Rectal smooth muscle tissue (tissue), 1 donor: ENCODE results near the gene BFSP2.
"Not testable (repeated sequence)": the region's sequence is repeated elsewhere in the genome, so short reads cannot be mapped to it uniquely, and the experiment has no call there.

Experiments used
- H3K27ac ChIP-seq: one replicate; pipeline ENCODE4 v1.7.0; 2013; ENCODE audit warnings: low read depth, low read length, inconsistent platforms
- H3K27me3 ChIP-seq: one replicate; pipeline ENCODE4 v1.7.0; 2013; ENCODE audit warnings: low read length; ENCODE audit not compliant: control insufficient read depth, insufficient read depth
- H3K36me3 ChIP-seq: one replicate; pipeline ENCODE4 v1.7.0; 2013; ENCODE audit warnings: low read length; ENCODE audit not compliant: control insufficient read depth, insufficient read depth
- H3K4me1 ChIP-seq: one replicate; pipeline ENCODE4 v1.7.0; 2013; ENCODE audit warnings: low read length; ENCODE audit not compliant: control insufficient read depth, insufficient read depth
- H3K4me3 ChIP-seq: one replicate; pipeline ENCODE4 v1.7.0; 2013; ENCODE audit warnings: low read length
- H3K9ac ChIP-seq: one replicate; pipeline ENCODE4 v1.7.0; 2013; ENCODE audit warnings: low read length

Gene BFSP2

DNA sequence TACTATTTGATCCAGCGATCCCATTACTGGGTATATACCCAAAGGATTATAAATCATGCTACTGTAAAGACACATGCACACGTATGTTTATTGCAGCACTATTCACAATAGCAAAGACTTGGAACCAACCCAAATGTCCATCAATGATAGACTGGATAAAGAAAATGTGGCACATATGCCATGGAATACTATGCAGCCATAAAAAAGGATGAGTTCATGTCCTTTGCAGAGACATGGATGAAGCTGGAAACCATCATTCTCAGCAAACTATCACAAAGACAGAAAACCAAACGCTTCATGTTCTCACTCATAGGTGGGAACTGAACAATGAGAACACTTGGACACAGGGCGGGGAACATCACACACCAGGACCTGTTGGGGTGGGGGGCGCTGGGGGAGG is 82.6 kb downstream of the BFSP2 start:
- not testable (repeated sequence) for H3K27ac ChIP-seq, H3K27me3 ChIP-seq, H3K4me1 ChIP-seq, H3K4me3 ChIP-seq, H3K36me3 ChIP-seq, H3K9ac ChIP-seq

DNA sequence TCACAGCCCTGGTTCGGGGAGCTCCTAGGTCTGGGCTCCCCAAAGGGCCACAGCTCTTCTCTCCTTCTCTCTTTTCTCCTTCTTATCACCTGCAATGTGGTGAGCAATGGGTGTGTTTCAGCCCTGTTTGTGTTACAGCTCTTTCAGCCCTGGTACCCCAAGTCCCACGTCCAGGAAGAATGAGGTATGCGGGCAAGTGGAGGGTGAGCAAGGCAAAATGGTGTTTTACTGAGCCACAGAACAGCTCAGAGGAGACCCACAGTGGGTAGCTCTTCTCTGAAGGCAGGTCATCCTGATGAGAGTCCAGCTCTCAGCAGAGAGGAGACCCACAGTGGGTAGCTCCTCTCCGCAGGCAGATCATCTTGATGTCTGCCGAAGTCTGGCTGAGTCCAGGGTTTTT is 86.8 kb downstream of the BFSP2 start:
- no peak overlapping the region for H3K9ac ChIP-seq
- no peaks in the 10 kb centered on the region for H3K36me3 ChIP-seq
- no peak overlapping the region for H3K27ac ChIP-seq
- H3K4me3 ChIP-seq = no peak overlapping the region
- H3K27me3 ChIP-seq = no peaks in the 10 kb centered on the region
- no peaks in the 10 kb centered on the region for H3K4me1 ChIP-seq

DNA sequence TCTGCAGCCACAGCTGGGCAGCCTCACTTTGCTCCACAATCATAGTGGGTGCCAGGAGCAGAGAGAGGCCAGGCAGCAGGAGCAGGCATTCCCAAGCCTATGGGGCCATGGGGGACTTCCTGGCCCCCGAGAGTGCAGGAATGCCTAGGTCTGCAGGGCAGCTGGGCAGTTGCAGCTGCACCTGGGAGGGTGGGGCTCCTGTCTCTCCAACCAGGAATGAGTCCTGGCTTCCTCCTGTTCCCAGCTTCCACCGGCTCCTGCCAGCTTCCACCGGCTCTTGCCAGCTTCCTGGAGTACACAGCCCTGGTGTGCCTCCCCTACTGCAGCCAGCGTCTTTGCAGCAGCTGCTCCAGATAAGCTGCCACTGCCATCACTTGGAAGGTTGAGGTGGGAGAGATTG is 87.3 kb downstream of the BFSP2 start:
- no peaks in the 10 kb centered on the region for H3K4me1 ChIP-seq
- H3K36me3 ChIP-seq = no peaks in the 10 kb centered on the region
- no peaks in the 10 kb centered on the region for H3K27me3 ChIP-seq
- no peak overlapping the region for H3K4me3 ChIP-seq
- H3K27ac ChIP-seq = no peak overlapping the region
- H3K9ac ChIP-seq = no peak overlapping the region

DNA sequence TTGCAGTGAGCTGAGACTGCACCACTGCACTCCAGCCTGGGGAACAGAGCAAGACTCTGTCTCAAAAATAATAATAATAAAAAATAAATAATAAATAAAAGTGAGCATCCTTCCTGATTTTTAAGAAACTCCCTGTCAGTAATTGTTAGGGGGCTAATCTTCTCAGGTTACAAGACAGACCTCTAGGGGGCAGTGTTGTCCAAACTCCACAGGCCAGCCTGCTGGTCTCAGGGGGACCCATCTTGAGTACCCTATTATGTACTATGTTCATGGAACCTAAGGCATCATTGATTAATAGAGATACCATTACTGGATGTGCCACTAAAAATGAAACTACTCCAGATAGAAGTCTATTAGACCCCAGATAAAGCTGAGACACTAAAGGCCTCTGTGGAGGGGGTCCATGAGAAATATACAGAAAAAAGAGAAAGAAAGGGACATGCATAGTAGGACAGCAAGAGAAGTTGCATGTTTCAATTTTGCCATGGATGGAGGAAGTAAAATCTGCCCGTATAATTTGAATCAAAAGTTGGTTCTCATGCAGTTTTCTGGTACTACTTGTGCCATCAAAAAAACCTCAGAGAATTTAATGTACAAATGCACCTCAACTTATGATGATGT is 88.2 kb downstream of the BFSP2 start:
- H3K27me3 ChIP-seq = no peaks in the 10 kb centered on the region
- H3K4me3 ChIP-seq = no peak overlapping the region
- no peak overlapping the region for H3K27ac ChIP-seq
- no peaks in the 10 kb centered on the region for H3K4me1 ChIP-seq
- no peaks in the 10 kb centered on the region for H3K36me3 ChIP-seq
- no peak overlapping the region for H3K9ac ChIP-seq

DNA sequence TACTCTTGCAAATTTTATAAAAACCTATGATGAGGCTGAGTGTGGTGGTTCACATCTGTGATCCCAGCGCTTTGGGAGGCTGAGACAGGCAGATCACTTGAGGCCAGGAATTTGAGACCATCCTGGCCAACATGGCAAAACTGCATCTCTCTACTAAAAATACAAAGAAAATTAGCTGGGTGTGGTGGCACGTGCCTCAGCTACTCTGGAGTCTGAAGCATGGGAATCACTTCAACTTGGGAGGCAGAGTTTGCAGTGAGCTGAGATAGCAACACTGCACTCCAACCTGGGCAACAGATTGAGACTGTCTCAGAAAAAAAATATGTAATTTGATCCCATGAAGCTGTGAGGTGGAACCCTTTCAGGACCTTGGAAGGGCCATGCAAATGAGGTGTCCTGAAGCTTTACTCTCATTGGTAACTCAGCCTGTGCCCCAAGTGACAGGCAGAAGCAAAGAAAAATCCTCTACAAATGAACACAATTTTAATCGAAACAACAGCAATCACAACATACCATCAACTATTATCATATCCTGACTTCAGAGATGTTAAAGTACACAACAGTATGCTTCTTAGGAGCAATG is 89.0 kb downstream of the BFSP2 start:
- Histone ChIP-seq H3K9ac (no peak overlapping the region), H3K27me3 (no peaks in the 10 kb centered on the region), H3K4me3 (no peak overlapping the region), H3K4me1 (no peaks in the 10 kb centered on the region), H3K27ac (no peak overlapping the region), H3K36me3 (no peaks in the 10 kb centered on the region)

DNA sequence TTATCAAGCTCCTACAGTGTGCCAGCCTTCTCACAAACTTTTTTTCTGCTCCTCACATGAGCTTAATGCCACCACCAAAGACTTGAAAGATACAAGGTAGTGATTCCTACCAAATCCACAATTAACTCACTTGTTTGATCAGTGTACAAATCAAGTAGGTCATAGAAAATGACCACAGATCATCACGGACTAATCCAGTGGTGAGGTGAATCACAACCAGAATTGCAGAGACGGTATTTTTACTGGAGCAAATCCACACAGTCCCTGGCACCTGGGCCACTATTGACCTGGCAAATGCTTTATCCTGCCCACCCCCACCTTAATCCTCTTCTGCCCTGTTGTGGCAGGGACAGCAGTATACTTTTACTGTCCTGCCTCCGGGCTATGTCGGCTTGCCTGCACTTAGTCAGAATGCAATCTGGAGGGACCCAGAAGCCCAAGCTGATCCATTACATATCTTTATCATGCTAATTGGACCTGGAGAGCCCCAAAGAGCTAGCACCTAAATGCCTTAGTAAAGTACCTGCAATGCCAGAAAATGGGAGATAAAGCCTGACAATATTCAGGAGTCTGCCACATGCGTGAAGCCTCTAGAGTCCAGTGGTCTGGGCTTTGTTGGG is 89.7 kb downstream of the BFSP2 start:
- H3K27ac ChIP-seq = no peak overlapping the region
- H3K27me3 ChIP-seq = no peaks in the 10 kb centered on the region
- H3K4me3 ChIP-seq = no peak overlapping the region
- H3K9ac ChIP-seq = no peak overlapping the region
- H3K4me1 ChIP-seq = no peaks in the 10 kb centered on the region
- H3K36me3 ChIP-seq = no peaks in the 10 kb centered on the region

DNA sequence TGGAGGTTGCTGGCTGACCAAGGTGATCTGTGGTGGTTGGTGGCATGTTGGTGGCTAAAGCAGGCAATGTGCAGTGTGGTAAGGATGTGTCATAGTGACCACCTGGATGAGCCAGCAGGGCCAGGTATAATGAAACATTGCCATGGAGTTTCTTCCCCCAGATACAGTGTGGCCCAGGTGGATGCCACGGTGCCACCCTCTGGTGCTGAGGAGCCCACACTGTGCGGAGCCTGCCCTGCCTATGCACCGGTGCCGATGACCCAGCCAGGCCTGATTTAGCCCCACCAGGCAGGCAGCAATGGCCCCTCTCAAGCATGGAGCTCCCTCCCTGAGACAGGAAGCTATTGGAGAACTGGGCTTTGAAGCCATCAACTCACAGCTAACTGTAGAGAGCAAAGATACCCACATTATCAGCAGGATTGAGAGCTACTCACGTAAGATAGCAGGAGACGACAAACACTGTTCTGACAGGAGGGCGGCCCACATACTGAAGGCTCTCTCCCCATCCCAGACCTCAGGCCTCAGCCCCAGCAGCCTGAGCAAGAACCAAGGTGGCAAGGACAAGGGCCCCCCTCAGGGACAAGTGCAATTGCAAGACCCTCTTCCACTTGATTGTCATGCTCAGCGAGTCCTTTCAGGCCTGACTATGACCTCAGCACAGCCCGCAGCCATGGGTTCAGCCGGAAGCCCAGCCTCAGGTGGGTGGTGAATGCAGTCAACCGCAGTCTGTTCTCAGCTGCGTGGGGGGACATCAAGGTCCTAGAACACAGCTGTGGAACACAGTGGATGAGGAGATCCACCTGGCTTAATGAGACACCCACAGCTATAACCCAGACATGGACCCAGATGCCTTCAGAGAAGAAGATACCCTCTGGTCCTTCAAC is 90.9 kb downstream of the BFSP2 start:
- H3K4me1 ChIP-seq = no peaks in the 10 kb centered on the region
- no peak overlapping the region for H3K4me3 ChIP-seq
- no peak overlapping the region for H3K9ac ChIP-seq
- no peaks in the 10 kb centered on the region for H3K36me3 ChIP-seq
- no peak overlapping the region for H3K27ac ChIP-seq
- no peaks in the 10 kb centered on the region for H3K27me3 ChIP-seq

DNA sequence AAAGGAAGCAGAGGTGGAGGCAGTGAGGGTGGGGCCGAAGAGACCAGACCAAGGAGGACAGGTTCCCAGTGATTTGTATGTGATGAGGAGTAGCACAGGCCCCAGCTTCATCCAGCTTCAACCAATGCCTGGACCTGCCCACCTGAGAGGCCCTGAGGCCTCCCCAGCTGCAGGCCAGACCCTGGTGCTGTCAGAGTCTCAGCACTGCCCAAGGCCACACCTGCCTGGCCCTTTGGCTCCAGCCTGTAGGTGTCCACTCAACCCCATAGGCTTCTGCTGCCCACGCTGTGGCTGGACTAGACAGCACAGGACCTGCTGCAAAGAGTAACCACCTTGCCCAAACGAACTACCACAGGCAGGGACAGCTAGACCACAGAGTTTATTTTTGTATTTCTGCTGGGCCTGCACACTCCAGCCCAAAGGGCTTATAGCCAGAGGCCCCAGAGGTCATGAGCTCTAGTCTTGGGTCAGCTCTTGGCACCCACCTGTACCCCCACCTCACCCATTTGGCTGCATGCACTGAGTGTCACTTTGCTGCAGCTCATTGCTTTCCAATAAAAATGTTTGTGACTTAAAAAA is 91.7 kb downstream of the BFSP2 start:
- no peaks in the 10 kb centered on the region for H3K4me1 ChIP-seq

DNA sequence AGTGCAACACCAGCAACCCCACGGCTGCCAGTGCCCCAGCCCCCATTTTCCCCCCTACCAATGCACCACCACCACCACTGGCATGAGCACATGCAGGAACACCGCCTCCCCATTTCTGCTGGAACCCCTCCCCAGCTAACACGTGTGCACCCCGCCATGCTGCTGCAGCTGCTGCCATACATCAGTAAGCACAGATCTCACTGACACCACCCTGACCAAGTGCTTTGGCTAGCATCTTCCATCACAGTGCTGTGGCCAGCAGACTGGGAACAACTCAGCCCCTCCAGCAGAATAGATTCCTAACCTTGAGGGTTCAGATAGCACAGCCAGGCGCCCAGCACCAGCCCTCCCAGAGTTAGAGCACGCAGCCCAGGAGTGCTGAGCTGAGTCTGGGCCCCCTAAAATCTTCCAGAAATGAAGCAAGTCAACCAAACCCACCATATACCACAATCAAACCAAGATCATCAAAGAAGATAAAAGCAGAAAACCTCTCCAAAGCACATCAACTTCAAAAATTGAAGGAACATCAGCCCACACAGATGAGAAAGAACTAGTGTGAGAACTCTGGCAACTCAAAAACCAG is 92.4 kb downstream of the BFSP2 start:
- no peaks in the 10 kb centered on the region for H3K36me3 ChIP-seq
- no peaks in the 10 kb centered on the region for H3K4me1 ChIP-seq
- H3K27me3 ChIP-seq = no peaks in the 10 kb centered on the region
- no peak overlapping the region for H3K9ac ChIP-seq
- no peak overlapping the region for H3K27ac ChIP-seq
- no peak overlapping the region for H3K4me3 ChIP-seq

More for the DNA sequence above, 91.7 kb downstream of the BFSP2 start:
- Histone ChIP-seq H3K27ac (no peak overlapping the region), H3K4me3 (no peak overlapping the region), H3K9ac (no peak overlapping the region), H3K27me3 (no peaks in the 10 kb centered on the region), H3K36me3 (no peaks in the 10 kb centered on the region)

DNA sequence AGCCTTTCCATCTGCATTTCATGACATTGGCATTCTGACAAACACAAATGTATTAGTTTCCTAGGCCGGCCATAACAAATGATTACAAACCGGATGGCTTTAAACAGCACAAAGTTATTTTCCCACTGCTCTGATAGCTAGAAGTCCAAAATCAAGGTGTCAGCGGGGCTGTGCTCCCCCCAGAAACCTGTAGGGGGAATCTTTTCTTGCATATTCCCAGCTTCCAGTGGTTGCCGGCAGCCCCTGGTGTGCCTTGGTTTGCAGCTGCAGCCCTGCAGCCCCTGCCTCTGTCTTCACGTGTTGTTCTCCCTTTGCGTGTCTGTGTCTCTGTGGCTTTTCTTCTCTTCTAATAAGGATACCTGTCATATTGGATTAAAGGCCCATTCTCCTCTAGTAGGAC is 94.6 kb downstream of the BFSP2 start:
- H3K36me3 ChIP-seq = no peaks in the 10 kb centered on the region
- no peak overlapping the region for H3K27ac ChIP-seq
- H3K4me1 ChIP-seq = no peaks in the 10 kb centered on the region
- no peaks in the 10 kb centered on the region for H3K27me3 ChIP-seq
- H3K9ac ChIP-seq = no peak overlapping the region
- no peak overlapping the region for H3K4me3 ChIP-seq

DNA sequence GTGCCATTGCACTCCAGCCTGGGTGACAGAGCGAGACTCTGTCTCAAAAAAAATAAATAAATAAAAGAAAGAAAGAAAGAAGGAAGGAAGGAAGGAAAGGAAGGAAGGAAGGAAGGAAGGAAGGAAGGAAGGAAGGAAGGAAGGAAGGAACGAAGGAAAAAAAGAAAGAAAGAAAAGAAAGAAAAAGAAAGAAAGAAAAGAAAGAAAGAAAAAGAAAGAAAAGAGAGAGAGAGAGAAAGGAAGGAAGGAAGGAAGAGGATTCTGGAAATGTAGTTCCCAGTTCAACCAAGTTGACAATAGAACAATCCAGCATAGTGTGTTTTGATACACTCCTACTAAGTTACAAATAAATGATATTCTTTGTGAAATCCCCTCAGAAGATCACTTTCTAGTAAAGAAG is 102.7 kb downstream of the BFSP2 start:
- not testable (repeated sequence) for H3K4me3 ChIP-seq, H3K9ac ChIP-seq

DNA sequence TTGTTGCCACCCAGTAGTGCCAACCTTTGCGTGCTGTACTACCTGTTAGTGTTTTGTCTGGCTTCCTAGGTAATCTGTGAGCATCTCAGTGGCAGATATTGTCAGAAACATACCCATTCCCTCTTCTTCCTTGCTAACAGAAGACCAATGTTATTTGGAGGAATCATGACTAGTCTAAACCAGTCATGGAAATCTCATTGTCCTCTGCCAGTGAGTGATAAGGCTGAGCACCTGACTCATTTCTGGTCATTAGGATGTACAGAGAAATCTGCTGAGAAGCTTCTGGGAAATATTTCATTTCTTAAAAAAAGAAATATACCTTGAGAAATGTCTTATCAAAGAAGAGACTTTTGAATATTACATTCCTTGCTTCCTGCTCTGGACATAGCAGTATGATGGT is 103.6 kb downstream of the BFSP2 start:
- H3K4me1 ChIP-seq = no peaks in the 10 kb centered on the region
- H3K9ac ChIP-seq = no peak overlapping the region
- no peaks in the 10 kb centered on the region for H3K36me3 ChIP-seq
- no peak overlapping the region for H3K4me3 ChIP-seq
- H3K27me3 ChIP-seq = no peaks in the 10 kb centered on the region
- H3K27ac ChIP-seq = no peak overlapping the region

More for the DNA sequence above, 102.7 kb downstream of the BFSP2 start:
- H3K36me3 ChIP-seq, H3K27me3 ChIP-seq, H3K27ac ChIP-seq, H3K4me1 ChIP-seq: not testable (repeated sequence)
